ENCODE measurements around the gene CREBL2. TPM values are rescaled to one million over a fixed set of nuclear protein-coding genes. Genes with fewer than 3 reads are reported as not detected.

Gene CREBL2
- total RNA-seq, 1 donor: 33.2 TPM

DNA sequence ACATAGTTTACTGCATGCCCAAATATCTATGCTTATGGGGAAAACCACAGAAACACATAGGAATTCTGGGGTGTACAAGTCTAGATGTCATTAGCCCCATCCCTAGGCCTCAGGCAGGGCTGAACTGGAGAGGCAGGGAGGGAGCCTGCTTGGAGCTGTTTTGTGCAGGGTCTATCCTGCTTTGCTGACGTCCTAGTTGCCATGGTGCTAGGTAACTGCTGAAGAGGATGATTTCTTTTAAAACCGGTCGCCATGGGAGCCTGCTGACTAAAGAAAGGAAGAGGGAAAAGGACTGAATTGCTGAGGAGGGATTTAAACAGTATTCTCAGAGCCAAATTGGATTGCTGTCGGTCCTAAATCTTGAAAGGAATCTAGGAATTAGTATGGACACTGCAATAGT is 73.6 kb downstream of the CREBL2 start:
- DNase-seq (ENCODE audit: low read depth): no peak
- no peak overlapping the region for H3K4me3 ChIP-seq (ENCODE audit: low read depth, low read length)
- TF ChIP-seq, protein P1, sequence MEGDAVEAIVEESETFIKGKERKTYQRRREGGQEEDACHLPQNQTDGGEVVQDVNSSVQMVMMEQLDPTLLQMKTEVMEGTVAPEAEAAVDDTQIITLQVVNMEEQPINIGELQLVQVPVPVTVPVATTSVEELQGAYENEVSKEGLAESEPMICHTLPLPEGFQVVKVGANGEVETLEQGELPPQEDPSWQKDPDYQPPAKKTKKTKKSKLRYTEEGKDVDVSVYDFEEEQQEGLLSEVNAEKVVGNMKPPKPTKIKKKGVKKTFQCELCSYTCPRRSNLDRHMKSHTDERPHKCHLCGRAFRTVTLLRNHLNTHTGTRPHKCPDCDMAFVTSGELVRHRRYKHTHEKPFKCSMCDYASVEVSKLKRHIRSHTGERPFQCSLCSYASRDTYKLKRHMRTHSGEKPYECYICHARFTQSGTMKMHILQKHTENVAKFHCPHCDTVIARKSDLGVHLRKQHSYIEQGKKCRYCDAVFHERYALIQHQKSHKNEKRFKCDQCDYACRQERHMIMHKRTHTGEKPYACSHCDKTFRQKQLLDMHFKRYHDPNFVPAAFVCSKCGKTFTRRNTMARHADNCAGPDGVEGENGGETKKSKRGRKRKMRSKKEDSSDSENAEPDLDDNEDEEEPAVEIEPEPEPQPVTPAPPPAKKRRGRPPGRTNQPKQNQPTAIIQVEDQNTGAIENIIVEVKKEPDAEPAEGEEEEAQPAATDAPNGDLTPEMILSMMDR (IDR thresholded peaks at IDR 0.05; ENCODE audit: insufficient read depth, low read depth, low read length): no peak

DNA sequence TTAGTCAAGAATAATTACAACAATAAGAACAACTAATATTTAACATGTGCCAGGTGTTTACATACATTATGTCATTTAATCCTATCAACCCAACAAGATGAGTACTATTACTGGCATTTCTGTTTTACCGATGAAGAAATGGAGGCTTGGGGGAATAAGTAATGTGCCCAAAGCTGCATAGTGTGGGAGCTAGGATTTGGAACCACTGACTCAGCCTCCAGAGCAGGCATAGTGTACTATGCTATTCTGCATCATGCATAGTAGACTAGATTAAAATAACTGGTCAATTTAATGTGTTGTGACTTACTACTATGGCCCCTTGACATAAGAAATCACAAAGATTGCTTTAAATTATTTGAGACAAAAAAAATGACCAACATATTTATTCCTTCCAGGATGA is 74.8 kb downstream of the CREBL2 start:
- H3K4me3 ChIP-seq (ENCODE audit: low read depth, low read length): no peak overlapping the region
- DNase-seq (ENCODE audit: low read depth): no peak
- TF ChIP-seq, protein P1 (IDR thresholded peaks at IDR 0.05; ENCODE audit: insufficient read depth, low read depth, low read length): no peak

DNA sequence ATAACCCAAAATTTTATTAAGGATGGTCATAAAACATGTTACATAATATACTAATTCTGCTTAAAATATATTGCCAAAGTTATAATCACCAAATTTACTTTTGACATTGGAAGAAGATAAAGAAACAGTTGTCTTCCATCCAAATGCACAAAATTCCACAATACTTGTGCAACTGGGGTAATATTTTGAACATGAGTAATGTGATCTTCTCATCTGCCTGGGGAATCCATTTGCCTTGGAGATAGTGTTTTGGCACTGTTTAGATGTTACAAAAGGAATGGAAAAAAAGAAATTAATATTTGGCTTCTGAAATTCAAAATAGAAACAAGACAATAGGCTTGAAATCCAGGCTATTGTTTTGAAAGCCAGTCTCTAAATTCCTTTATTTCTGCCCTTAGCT is 75.2 kb downstream of the CREBL2 start:
- TF ChIP-seq, protein P1 (IDR thresholded peaks at IDR 0.05; ENCODE audit: insufficient read depth, low read depth, low read length): no peak
- peak; percentile 34 for DNase-seq (ENCODE audit: low read depth)
- no peak overlapping the region for H3K4me3 ChIP-seq (ENCODE audit: low read depth, low read length)

DNA sequence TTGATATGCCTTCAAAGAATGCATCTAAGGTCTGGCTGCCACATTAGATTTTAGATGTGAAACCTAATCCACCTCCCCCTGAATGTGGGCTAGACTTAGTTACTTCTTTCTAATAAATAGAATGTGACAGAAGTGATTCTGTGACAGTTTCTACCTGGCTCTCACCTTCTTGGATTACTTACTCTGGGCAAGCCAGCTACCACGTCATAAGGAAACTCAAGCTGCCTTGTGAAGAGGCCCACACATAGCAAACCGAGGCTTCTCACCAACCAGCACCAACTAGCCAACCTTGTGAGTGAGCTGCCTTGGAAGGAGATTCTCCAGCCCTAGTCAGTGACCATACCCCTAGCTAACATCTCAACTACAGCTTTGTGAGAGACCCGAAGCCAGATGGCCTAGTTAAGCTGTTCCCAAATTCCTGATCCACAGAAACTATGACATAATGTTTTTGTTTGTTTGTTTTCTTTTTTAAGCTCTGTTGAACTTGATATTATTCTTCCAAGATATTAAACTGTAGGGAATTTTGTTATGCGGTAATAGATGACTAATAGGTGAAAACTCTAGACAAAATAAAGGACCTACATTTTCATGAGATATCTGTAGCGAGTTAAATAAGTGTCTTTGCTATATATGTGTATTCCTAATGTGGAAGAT is 78.1 kb downstream of the CREBL2 start:
- DNase-seq (ENCODE audit: low read depth): no peak
- TF ChIP-seq, protein P1 (IDR thresholded peaks at IDR 0.05; ENCODE audit: insufficient read depth, low read depth, low read length): no peak
- no peak overlapping the region for H3K4me3 ChIP-seq (ENCODE audit: low read depth, low read length)

DNA sequence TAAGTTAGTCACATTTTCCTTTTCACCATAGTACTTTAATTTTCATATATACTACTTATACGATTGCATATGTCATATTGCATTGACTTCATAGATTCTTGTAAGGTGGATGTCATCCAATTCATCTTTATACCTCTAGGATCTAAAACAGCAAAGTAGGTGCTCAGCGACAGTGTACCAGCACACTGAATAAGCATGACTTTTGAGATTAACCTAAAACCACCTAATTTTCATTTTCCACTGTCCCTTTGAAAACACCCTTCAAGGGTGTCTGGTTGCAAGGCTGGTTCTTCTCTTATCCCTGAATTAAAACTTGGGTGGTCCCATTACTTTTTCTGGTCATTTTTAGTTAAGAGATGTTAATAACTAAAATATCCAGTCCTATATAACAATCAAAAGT is 79.9 kb downstream of the CREBL2 start:
- H3K4me3 ChIP-seq (ENCODE audit: low read depth, low read length): no peak overlapping the region
- TF ChIP-seq, protein P1 (IDR thresholded peaks at IDR 0.05; ENCODE audit: insufficient read depth, low read depth, low read length): no peak
- no peak for DNase-seq (ENCODE audit: low read depth)

DNA sequence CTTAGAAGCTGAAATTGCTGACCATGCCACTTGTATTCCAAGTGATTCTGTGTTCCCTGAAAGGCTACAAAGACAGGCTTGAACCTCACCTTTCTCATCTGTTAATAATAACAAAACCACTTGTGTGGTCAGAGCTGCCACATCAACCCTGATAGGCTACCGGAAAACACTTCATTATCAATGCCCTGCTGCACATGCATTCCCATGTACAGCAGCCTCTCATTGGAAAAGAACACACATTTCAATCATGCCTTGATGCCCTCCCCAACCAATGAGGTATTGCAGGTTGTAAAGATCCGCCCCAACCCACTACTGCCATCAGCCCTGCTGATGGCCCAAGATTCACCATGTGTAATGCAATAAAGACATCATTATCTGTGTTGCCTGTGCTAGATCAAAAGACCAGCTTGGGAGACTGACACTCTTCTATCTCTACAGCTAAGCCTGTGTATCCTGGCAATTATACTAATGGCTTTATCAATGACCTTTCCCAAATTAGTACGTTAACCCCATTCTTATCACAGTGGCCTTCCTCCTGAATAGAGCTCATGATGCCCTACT is 81.5 kb downstream of the CREBL2 start:
- H3K4me3 ChIP-seq (ENCODE audit: low read depth, low read length): no peak overlapping the region
- TF ChIP-seq, protein P1 (IDR thresholded peaks at IDR 0.05; ENCODE audit: insufficient read depth, low read depth, low read length): no peak
- DNase-seq (ENCODE audit: low read depth): no peak

Other genes starting within 250 kb of the CREBL2 start
- 8.1 and 12.1 TPM in 2 replicates for gene DUSP16, start 49.0 kb upstream of the CREBL2 start, total RNA-seq
- gene GPR19, start 84.3 kb downstream of the CREBL2 start, total RNA-seq: under 0.01 and 0.32 TPM in 2 replicates
- gene CDKN1B, start 105.5 kb downstream of the CREBL2 start, total RNA-seq: 53.1 and 56.6 TPM in 2 replicates
- gene APOLD1, start 173.8 kb downstream of the CREBL2 start, total RNA-seq: 9.3 and 14.7 TPM in 2 replicates
- 71.2 and 118 TPM in 2 replicates for gene DDX47, start 201.5 kb downstream of the CREBL2 start, total RNA-seq